NK-92 (cell line): ENCODE results near the gene LPP.

ENCODE experiments used
- DNase-seq: peaks from one replicate; lab custom pipeline; 2025; ENCODE audit not compliant: unreplicated experiment; lab: John Stamatoyannopoulos, UW

Gene LPP

GRCh38 chr3:188270423-188270972 lies 116.5 kb downstream of the LPP start:
- no peak for DNase-seq

GRCh38 chr3:188271226-188271914 lies 117.4 kb downstream of the LPP start:
- DNase-seq, result no peak

GRCh38 chr3:188272481-188273372 lies 118.8 kb downstream of the LPP start:
- no peak for DNase-seq

GRCh38 chr3:188274249-188274915 lies 120.4 kb downstream of the LPP start:
- no peak for DNase-seq

- DNase-seq, result no peak
Measured at GRCh38 chr3:188276375-188276774, 122.4 kb downstream of the LPP start.

GRCh38 chr3:188278717-188279324 lies 124.9 kb downstream of the LPP start:
- no peak for DNase-seq

- no peak for DNase-seq
Measured at GRCh38 chr3:188279502-188280335, 125.8 kb downstream of the LPP start.

- no peak for DNase-seq
Measured at GRCh38 chr3:188280627-188281026, 126.7 kb downstream of the LPP start.

GRCh38 chr3:188282871-188283270 lies 128.9 kb downstream of the LPP start:
- no peak for DNase-seq

GRCh38 chr3:188283347-188283746 lies 129.4 kb downstream of the LPP start:
- DNase-seq, result no peak

GRCh38 chr3:188284455-188285212 lies 130.7 kb downstream of the LPP start:
- DNase-seq, result no peak

- DNase-seq, result no peak
Measured at GRCh38 chr3:188286087-188286513, 132.1 kb downstream of the LPP start.

GRCh38 chr3:188287339-188287738 lies 133.4 kb downstream of the LPP start:
- DNase-seq, result no peak

GRCh38 chr3:188287762-188288505 lies 134.0 kb downstream of the LPP start:
- DNase-seq, result no peak

GRCh38 chr3:188292251-188292650 lies 138.3 kb downstream of the LPP start:
- no peak for DNase-seq

GRCh38 chr3:188292827-188293226 lies 138.9 kb downstream of the LPP start:
- no peak for DNase-seq

- no peak for DNase-seq
Measured at GRCh38 chr3:188294113-188294512, 140.2 kb downstream of the LPP start.

GRCh38 chr3:188294823-188295487 lies 141.0 kb downstream of the LPP start:
- no peak for DNase-seq
